ENCODE data around the gene IL11RA. TPM values are rescaled to one million over a fixed set of nuclear protein-coding genes. Genes with fewer than 3 reads are reported as not detected.

Gene IL11RA
- total and polyA plus RNA-seq, 10 of the 15 experiments (the other 5 are each of a cell fraction or from before 2014, with no cell fraction given), result 0.32 to 5.8 (median 2.2) TPM

DNA sequence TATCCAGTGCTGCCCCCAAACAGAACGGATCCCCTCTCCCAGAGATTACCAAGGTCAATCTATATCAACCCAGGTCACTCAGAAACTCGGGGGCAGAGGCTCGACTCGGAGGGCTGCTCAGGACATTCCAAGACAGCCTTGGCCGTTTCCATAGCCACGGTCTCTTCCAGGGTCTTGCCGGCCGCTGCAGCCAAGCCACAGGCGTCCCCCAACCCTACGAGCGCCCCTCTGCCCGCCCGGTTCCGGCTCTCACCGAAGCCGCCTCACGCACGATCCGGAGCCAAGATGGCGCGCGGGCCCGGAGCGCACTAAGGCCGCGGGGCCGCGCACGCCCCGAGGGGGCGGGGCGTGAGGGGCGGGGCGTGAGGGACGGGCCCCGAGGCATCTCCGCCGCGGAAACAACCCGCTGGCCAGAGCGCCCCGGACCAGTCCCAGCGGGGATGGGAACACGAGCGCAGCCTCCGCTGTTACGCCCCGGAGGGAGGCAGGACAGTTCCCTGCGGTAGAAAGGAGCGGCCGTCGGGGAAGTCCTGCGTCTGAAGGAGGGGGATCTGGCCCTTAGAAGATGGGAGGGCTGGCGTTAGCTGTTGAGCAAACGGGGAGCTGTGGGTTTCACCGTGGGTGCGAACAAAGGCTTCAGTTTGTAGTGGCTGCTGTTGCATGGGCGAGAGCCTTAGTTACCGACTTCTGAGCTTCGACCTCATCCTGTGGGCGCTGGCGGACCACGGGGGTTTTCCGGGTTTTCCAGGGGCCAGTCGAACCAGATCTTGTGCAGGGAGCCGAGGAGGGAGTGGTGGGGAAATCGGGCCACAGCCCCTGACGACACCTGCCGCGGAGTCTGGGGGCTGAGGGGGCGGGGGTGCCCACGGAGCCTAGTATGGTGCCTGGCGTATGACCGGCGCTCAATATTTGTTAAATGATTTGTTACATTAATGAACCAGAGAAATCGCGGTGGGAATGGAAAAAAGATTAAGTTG, 39.9 kb upstream of the IL11RA start, which contains the start of gene RPP25L (continued):
- TF ChIP-seq, protein P1, sequence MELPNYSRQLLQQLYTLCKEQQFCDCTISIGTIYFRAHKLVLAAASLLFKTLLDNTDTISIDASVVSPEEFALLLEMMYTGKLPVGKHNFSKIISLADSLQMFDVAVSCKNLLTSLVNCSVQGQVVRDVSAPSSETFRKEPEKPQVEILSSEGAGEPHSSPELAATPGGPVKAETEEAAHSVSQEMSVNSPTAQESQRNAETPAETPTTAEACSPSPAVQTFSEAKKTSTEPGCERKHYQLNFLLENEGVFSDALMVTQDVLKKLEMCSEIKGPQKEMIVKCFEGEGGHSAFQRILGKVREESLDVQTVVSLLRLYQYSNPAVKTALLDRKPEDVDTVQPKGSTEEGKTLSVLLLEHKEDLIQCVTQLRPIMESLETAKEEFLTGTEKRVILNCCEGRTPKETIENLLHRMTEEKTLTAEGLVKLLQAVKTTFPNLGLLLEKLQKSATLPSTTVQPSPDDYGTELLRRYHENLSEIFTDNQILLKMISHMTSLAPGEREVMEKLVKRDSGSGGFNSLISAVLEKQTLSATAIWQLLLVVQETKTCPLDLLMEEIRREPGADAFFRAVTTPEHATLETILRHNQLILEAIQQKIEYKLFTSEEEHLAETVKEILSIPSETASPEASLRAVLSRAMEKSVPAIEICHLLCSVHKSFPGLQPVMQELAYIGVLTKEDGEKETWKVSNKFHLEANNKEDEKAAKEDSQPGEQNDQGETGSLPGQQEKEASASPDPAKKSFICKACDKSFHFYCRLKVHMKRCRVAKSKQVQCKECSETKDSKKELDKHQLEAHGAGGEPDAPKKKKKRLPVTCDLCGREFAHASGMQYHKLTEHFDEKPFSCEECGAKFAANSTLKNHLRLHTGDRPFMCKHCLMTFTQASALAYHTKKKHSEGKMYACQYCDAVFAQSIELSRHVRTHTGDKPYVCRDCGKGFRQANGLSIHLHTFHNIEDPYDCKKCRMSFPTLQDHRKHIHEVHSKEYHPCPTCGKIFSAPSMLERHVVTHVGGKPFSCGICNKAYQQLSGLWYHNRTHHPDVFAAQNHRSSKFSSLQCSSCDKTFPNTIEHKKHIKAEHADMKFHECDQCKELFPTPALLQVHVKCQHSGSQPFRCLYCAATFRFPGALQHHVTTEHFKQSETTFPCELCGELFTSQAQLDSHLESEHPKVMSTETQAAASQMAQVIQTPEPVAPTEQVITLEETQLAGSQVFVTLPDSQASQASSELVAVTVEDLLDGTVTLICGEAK (IDR thresholded peaks at IDR 0.05; ENCODE audit: borderline replicate concordance), result no peak
- TF ChIP-seq PAX8 (IDR thresholded peaks at IDR 0.05) (no peak), SMAD1 (IDR thresholded peaks at IDR 0.05; ENCODE audit: low read depth, partially characterized antibody) (no peak), ZBED1 (IDR thresholded peaks at IDR 0.05; ENCODE audit: borderline replicate concordance) (no peak), NBN (IDR thresholded peaks at IDR 0.05) (0 out of 2 replicates have a peak, but pooled peaks have one; percentile 23), ZNF217 (IDR thresholded peaks at IDR 0.05) (no peak), RUNX3 (IDR thresholded peaks at IDR 0.05; ENCODE audit: low read length) (no peak; the same call in 1 of the 2 replicates), ZNF274 (IDR thresholded peaks at IDR 0.05; ENCODE audit: insufficient read depth, insufficient read length) (no peak), BMI1 (IDR thresholded peaks at IDR 0.05; ENCODE audit: borderline replicate concordance) (no peak), KAT2A (conservative IDR thresholded peaks at IDR 0.05; ENCODE audit: control insufficient read depth, low read depth, low read length) (no peak)
- TF ChIP-seq, protein P2, sequence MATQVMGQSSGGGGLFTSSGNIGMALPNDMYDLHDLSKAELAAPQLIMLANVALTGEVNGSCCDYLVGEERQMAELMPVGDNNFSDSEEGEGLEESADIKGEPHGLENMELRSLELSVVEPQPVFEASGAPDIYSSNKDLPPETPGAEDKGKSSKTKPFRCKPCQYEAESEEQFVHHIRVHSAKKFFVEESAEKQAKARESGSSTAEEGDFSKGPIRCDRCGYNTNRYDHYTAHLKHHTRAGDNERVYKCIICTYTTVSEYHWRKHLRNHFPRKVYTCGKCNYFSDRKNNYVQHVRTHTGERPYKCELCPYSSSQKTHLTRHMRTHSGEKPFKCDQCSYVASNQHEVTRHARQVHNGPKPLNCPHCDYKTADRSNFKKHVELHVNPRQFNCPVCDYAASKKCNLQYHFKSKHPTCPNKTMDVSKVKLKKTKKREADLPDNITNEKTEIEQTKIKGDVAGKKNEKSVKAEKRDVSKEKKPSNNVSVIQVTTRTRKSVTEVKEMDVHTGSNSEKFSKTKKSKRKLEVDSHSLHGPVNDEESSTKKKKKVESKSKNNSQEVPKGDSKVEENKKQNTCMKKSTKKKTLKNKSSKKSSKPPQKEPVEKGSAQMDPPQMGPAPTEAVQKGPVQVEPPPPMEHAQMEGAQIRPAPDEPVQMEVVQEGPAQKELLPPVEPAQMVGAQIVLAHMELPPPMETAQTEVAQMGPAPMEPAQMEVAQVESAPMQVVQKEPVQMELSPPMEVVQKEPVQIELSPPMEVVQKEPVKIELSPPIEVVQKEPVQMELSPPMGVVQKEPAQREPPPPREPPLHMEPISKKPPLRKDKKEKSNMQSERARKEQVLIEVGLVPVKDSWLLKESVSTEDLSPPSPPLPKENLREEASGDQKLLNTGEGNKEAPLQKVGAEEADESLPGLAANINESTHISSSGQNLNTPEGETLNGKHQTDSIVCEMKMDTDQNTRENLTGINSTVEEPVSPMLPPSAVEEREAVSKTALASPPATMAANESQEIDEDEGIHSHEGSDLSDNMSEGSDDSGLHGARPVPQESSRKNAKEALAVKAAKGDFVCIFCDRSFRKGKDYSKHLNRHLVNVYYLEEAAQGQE (IDR thresholded peaks at IDR 0.05; ENCODE audit: low read depth, low read length), result no peak
- TF ChIP-seq, protein P3, sequence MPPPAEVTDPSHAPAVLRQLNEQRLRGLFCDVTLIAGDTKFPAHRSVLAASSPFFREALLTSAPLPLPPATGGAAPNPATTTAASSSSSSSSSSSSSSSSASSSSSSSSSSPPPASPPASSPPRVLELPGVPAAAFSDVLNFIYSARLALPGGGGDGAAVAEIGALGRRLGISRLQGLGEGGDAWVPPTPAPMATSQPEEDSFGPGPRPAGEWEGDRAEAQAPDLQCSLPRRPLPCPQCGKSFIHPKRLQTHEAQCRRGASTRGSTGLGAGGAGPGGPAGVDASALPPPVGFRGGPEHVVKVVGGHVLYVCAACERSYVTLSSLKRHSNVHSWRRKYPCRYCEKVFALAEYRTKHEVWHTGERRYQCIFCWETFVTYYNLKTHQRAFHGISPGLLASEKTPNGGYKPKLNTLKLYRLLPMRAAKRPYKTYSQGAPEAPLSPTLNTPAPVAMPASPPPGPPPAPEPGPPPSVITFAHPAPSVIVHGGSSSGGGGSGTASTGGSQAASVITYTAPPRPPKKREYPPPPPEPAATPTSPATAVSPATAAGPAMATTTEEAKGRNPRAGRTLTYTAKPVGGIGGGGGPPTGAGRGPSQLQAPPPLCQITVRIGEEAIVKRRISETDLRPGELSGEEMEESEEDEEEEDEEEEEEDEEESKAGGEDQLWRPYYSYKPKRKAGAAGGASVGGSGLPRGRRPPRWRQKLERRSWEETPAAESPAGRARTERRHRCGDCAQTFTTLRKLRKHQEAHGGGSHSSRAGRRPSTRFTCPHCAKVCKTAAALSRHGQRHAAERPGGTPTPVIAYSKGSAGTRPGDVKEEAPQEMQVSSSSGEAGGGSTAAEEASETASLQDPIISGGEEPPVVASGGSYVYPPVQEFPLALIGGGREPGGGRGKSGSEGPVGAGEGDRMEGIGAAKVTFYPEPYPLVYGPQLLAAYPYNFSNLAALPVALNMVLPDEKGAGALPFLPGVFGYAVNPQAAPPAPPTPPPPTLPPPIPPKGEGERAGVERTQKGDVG (CRISPR knock-in tag; IDR thresholded peaks at IDR 0.05), result no peak
- TF ChIP-seq, protein P4, sequence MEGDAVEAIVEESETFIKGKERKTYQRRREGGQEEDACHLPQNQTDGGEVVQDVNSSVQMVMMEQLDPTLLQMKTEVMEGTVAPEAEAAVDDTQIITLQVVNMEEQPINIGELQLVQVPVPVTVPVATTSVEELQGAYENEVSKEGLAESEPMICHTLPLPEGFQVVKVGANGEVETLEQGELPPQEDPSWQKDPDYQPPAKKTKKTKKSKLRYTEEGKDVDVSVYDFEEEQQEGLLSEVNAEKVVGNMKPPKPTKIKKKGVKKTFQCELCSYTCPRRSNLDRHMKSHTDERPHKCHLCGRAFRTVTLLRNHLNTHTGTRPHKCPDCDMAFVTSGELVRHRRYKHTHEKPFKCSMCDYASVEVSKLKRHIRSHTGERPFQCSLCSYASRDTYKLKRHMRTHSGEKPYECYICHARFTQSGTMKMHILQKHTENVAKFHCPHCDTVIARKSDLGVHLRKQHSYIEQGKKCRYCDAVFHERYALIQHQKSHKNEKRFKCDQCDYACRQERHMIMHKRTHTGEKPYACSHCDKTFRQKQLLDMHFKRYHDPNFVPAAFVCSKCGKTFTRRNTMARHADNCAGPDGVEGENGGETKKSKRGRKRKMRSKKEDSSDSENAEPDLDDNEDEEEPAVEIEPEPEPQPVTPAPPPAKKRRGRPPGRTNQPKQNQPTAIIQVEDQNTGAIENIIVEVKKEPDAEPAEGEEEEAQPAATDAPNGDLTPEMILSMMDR (IDR thresholded peaks at IDR 0.05 in 2 of 3, conservative IDR thresholded peaks at IDR 0.05 in 1 of 3; ENCODE audit: control insufficient read depth in 2 of 3, extremely low read depth in 1 of 3, insufficient read depth in 1 of 3, low read depth in 3 of 3, low read length in 3 of 3), result no peak
- TF ChIP-seq, protein P5, sequence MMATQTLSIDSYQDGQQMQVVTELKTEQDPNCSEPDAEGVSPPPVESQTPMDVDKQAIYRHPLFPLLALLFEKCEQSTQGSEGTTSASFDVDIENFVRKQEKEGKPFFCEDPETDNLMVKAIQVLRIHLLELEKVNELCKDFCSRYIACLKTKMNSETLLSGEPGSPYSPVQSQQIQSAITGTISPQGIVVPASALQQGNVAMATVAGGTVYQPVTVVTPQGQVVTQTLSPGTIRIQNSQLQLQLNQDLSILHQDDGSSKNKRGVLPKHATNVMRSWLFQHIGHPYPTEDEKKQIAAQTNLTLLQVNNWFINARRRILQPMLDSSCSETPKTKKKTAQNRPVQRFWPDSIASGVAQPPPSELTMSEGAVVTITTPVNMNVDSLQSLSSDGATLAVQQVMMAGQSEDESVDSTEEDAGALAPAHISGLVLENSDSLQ (IDR thresholded peaks at IDR 0.05), result peak; percentile 71
